K562 (cell line): ENCODE measurements around the gene ATMIN. TPM values are rescaled to one million over a fixed set of nuclear protein-coding genes. Genes with fewer than 3 reads are reported as not detected.

Source experiments
- ATAC-seq: fragments of 200-7000 bp; cut with Tn5 transposase; 3 replicates; pipeline ENCODE4 v1.9.1; 2020; ENCODE audit warnings: moderate library complexity
- BruUV-seq: library from RNA; stranded (reverse); fragments of 400-500 nt; replicated peaks from 2 replicates; lab custom pipeline; 2021; lab: Mats Ljungman, UMichigan
- CTCF ChIA-PET: fragments of 300-600 bp; formaldehyde crosslinking; extraction: SDS; loops from one replicate; lab custom pipeline; 2021; ENCODE audit warnings: low intra/inter-chr PET ratio; lab: Yijun Ruan, JAX
- POLR2A ChIA-PET: fragments of 300-600, 350-650 bp; sonication (Branson Sonifier 250); formaldehyde crosslinking; extraction: SDS; loops from one replicate; lab custom pipeline; 2021; ENCODE audit warnings: antibody characterized with exemption, inconsistent platforms; lab: Yijun Ruan, JAX
- DNase-seq, 4 experiments: peaks; one replicate each; pipeline versions ENCODE4 v3.0.0 to v3.0.0-alpha.2; 2011 to 2018; ENCODE audit warnings: low spot score in 3 of 4, mixed read lengths in 3 of 4; ENCODE audit errors: extremely low read depth in 1 of 4
- FAIRE-seq: peaks from 2 replicates; lab custom pipeline; 2011; peaks lifted over from hg19 to GRCh38; lab: Jason Lieb, UNC
- H2AFZ ChIP-seq: 2 replicates; pipeline ENCODE4 v1.6.0; 2011; ENCODE audit warnings: low read depth, low read length, control low read depth, inconsistent platforms
- H3K27ac ChIP-seq: fragments of 200-600 bp; 3 replicates; pipeline ENCODE4 v1.8.0; 2011; ENCODE audit warnings: low read depth, mild to moderate bottlenecking, control low read depth, inconsistent platforms, low read length, moderate library complexity, mixed read lengths; ENCODE audit errors: extremely low read depth
- H3K27me3 ChIP-seq, 2 experiments: fragments of 300-600 bp in 1 of 2; 2 replicates in 1 of 2; 3 replicates in 1 of 2; pipeline versions ENCODE4 v1.6.0 to v1.8.0; 2011; ENCODE audit warnings: inconsistent platforms in 2 of 2, low read length in 2 of 2, mild to moderate bottlenecking in 1 of 2, mixed read lengths in 1 of 2, moderate library complexity in 1 of 2; ENCODE audit not compliant: control insufficient read depth in 2 of 2, insufficient read depth in 2 of 2
- H3K36me3 ChIP-seq: fragments of 300-600 bp; 3 replicates; pipeline ENCODE4 v1.8.0; 2011; ENCODE audit warnings: mild to moderate bottlenecking, low read length, inconsistent platforms; ENCODE audit not compliant: control insufficient read depth, insufficient read depth
- H3K4me1 ChIP-seq, 2 experiments: fragments of 200-600 bp in 1 of 2; replicated peaks in 1 of 2; 2 replicates in 1 of 2; 3 replicates in 1 of 2; pipeline versions ENCODE4 v1.5.1 to v1.8.0; 2011; ENCODE audit warnings: inconsistent platforms in 2 of 2, low read length in 2 of 2, mild to moderate bottlenecking in 1 of 2, mixed read lengths in 1 of 2, moderate library complexity in 1 of 2; ENCODE audit not compliant: control insufficient read depth in 2 of 2, insufficient read depth in 2 of 2
- H3K4me2 ChIP-seq: 2 replicates; pipeline ENCODE4 v1.6.1; 2011; ENCODE audit warnings: low read length, control low read depth, inconsistent platforms, mixed read lengths; ENCODE audit not compliant: insufficient read depth
- H3K4me3 ChIP-seq: fragments of 200-600 bp; sonication (generic), shearing (Covaris generic); 2 replicates; pipeline ENCODE4 v1.5.1; 2016; ENCODE audit warnings: control low read depth, inconsistent platforms
- H3K79me2 ChIP-seq: fragments of 200-600 bp; 3 replicates; pipeline ENCODE4 v1.8.0; 2011; ENCODE audit warnings: low read length, inconsistent platforms; ENCODE audit not compliant: control insufficient read depth, insufficient read depth
- H3K9ac ChIP-seq, 2 experiments: 2 replicates each; pipeline versions ENCODE4 v1.6.0 to v1.6.1; 2011; ENCODE audit warnings: low read depth in 2 of 2, low read length in 2 of 2, control low read depth in 1 of 2, inconsistent platforms in 1 of 2, mild to moderate bottlenecking in 1 of 2, mixed read lengths in 1 of 2; ENCODE audit not compliant: insufficient read depth in 1 of 2
- H3K9me1 ChIP-seq: one replicate; pipeline ENCODE4 v1.6.0; 2011; ENCODE audit warnings: inconsistent platforms, mild to moderate bottlenecking, low read length, moderate library complexity; ENCODE audit not compliant: control insufficient read depth, insufficient read depth
- H3K9me3 ChIP-seq: replicated peaks from 2 replicates; pipeline ENCODE4 v1.5.1; 2011; ENCODE audit warnings: low read depth, low read length, inconsistent platforms; ENCODE audit not compliant: control insufficient read depth, insufficient read depth
- H4K20me1 ChIP-seq: replicated peaks from 2 replicates; pipeline ENCODE4 v1.6.1; 2011; ENCODE audit warnings: low read length, inconsistent platforms, mixed read lengths; ENCODE audit not compliant: control insufficient read depth, insufficient read depth
- CEBPB ChIP-seq: fragments of 450-650 bp; IDR thresholded peaks from 2 replicates; pipeline ENCODE4 v1.6.1; 2016; ENCODE audit warnings: missing genetic modification characterization, missing compliant biosample characterization
- CEBPG ChIP-seq, 3 experiments: fragments of 200-800 bp in 1 of 3; sonication (Bioruptor generic) in 1 of 3; sonication (generic) in 1 of 3; formaldehyde crosslinking in 1 of 3; IDR thresholded peaks in 2 of 3; conservative IDR thresholded peaks in 1 of 3; 2 replicates each; pipeline versions ENCODE4 v1.6.1 to v1.8.0; 2016 to 2022; ENCODE audit warnings: missing compliant biosample characterization in 2 of 3, missing genetic modification characterization in 2 of 3, mild to moderate bottlenecking in 1 of 3, missing genetic modification reagents in 1 of 3
- MAFG ChIP-seq: fragments of 450-650 bp; conservative IDR thresholded peaks from 2 replicates; pipeline ENCODE4 v1.6.1; 2016; ENCODE audit warnings: missing genetic modification characterization, missing compliant biosample characterization
- WGBS: fragments of 100-300 bp; shearing (Covaris generic); methylation state at CpG from one replicate; pipeline ENCODE4 v1.1.6; 2016; ENCODE audit warnings: low coverage, mixed read lengths; ENCODE audit not compliant: insufficient coverage; ENCODE audit errors: missing lambda C conversion rate; 5-methylcytosine and 5-hydroxymethylcytosine counted together
- in situ Hi-C: fragments of 300-500 bp; cut with MboI; formaldehyde crosslinking; loops from 4 replicates; pipeline ENCODE4 v1.15.0; 2018; ENCODE audit warnings: inconsistent platforms, mixed read lengths
- intact Hi-C: fragments of 100-400 bp; cut with micrococcal nuclease; formaldehyde crosslinking; loops from 2 replicates; pipeline ENCODE4 v1.14.2; 2022
- polyA plus RNA-seq, 8 experiments: library from polyadenylated mRNA; depleted of rRNA in 4 of 8; stranded (reverse) in 5 of 8; unstranded in 3 of 8; fragments of >200 nt; fragmentation: Nextera tagmentation in 2 of 8; fragmentation: Illumina TruSeq in 1 of 8; extraction: Ambion mirVana in 2 of 8; extraction: Trizol in 1 of 8; gene quantifications; 2 replicates each; pipeline versions ENCODE4 v1.2.1 to v1.2.3, GENCODE V29; 2011 to 2014; ENCODE audit warnings: inconsistent platforms in 1 of 8, missing spikeins in 1 of 8
- total RNA-seq, 7 experiments: library from RNA; depleted of rRNA in 6 of 7; stranded (reverse); fragments of >200 nt in 6 of 7; fragmentation: Illumina TruSeq in 2 of 7; extraction: Trizol in 2 of 7; gene quantifications; 2 replicates each; pipeline versions ENCODE4 v1.2.1 to v1.2.3, GENCODE V29; 2011 to 2021; ENCODE audit warnings: low replicate concordance in 1 of 7
- TF ChIP-seq, protein P1 (sequence below): fragments of 150-350 bp; conservative IDR thresholded peaks from 2 replicates; pipeline ENCODE4 v1.6.1; 2014; ENCODE audit warnings: low read length

The ATMIN gene
- total and polyA plus RNA-seq, 9 of the 15 experiments (the other 6 are each of a cell fraction or from before 2014, with no cell fraction given): 6.7 to 40.9 (median 23.4) TPM

DNA sequence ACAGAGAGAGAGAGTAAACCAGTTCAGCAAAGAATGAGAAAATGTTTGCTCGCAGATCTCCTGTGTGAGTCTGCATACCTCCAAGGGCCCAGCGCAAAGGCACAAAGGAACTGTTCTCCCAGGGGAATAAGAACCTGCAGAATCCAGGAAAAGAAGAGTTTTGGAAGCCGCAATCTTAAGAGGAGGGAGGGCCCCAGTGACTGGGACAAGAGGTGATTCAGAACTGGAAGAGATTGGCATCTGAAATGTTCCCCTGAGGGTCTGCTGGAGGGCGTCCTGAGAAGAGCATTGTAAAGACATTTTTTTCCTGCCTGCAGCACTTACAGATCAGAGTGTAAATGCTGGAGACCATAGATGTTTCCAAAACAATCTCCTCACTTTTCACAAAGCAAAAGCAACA, 6.1 kb downstream of the ATMIN start:
- ATAC-seq: no peak
- TF ChIP-seq, protein P1, sequence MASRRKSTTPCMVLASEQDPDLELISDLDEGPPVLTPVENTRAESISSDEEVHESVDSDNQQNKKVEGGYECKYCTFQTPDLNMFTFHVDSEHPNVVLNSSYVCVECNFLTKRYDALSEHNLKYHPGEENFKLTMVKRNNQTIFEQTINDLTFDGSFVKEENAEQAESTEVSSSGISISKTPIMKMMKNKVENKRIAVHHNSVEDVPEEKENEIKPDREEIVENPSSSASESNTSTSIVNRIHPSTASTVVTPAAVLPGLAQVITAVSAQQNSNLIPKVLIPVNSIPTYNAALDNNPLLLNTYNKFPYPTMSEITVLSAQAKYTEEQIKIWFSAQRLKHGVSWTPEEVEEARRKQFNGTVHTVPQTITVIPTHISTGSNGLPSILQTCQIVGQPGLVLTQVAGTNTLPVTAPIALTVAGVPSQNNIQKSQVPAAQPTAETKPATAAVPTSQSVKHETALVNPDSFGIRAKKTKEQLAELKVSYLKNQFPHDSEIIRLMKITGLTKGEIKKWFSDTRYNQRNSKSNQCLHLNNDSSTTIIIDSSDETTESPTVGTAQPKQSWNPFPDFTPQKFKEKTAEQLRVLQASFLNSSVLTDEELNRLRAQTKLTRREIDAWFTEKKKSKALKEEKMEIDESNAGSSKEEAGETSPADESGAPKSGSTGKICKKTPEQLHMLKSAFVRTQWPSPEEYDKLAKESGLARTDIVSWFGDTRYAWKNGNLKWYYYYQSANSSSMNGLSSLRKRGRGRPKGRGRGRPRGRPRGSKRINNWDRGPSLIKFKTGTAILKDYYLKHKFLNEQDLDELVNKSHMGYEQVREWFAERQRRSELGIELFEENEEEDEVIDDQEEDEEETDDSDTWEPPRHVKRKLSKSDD: no peak
- no peaks in the 10 kb centered on the region for H3K27me3 ChIP-seq
- no peak overlapping the region for H3K4me2 ChIP-seq
- H3K27ac ChIP-seq: no peak overlapping the region
- H3K4me1 ChIP-seq: peaks cover 0 to 7% of the 10 kb centered on the region in 2 experiments; a peak in 4 of 5 replicates
- no peak overlapping the region for H3K9ac ChIP-seq
- no peaks in the 10 kb centered on the region for H3K9me3 ChIP-seq
- H4K20me1 ChIP-seq: no peaks in the 10 kb centered on the region; the same call in 1 of the 2 replicates
- no TSS peak for BruUV-seq
- H3K4me3 ChIP-seq: no peak overlapping the region
- in situ Hi-C loops (no loop called here), intact Hi-C loops (no loop called here)
- no peak for DNase-seq
- peaks cover 20% of the 10 kb centered on the region for H3K79me2 ChIP-seq
- FAIRE-seq: no peak
- peaks cover 81% of the 10 kb centered on the region for H3K36me3 ChIP-seq
- CTCF ChIA-PET: no interaction called here
- WGBS: 88% methylated on average over 4 of the region's 4 CpGs
- no peaks in the 10 kb centered on the region for H3K9me1 ChIP-seq
- POLR2A ChIA-PET: no interaction called here
- H2AFZ ChIP-seq: no peak overlapping the region

DNA sequence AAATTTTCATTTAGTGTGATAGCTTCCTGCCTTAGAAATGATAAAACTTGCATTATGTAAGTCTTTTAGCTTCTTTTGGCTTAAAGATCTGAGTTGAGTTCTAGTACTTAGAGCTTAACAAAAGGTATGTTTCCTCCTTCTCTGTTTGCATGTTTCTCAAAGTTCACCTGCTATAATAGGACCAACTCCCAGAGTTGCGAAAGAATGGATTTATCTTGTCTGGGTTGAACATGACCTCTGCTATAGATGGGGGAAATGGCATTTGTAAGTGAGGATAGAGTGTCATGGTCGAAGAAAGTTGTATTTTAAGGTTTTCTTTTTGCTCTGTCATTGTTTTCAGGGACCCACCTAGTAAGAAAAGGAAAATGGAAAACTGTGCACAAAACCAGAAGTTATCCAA, 7.2 kb downstream of the ATMIN start:
- no peak overlapping the region for H2AFZ ChIP-seq
- BruUV-seq: no TSS peak
- H4K20me1 ChIP-seq: no peaks in the 10 kb centered on the region
- DNase-seq: no peak
- H3K79me2 ChIP-seq: peaks cover 10% of the 10 kb centered on the region
- peaks cover under 1% of the 10 kb centered on the region; the same call in 1 of the 2 replicates for H3K9me3 ChIP-seq
- H3K4me1 ChIP-seq: no peaks in the 10 kb centered on the region; a peak in 1 of 5 replicates
- peaks cover 74% of the 10 kb centered on the region for H3K36me3 ChIP-seq
- 86% methylated on average over 2 of the region's 2 CpGs for WGBS
- ChIA-PET POLR2A (interaction anchor here (0.6 to 1.0 kb wide), 2 partner anchors 10 kb away, joined by 3 read pairs; no protein-coding TSS in a partner anchor), CTCF (no interaction called here)
- no peaks in the 10 kb centered on the region for H3K9me1 ChIP-seq
- no peak for FAIRE-seq
- in situ Hi-C loops (no loop called here), intact Hi-C loops (no loop called here)
- H3K4me2 ChIP-seq: no peak overlapping the region
- ATAC-seq: no peak
- no peak overlapping the region for H3K4me3 ChIP-seq
- no peaks in the 10 kb centered on the region for H3K27me3 ChIP-seq
- H3K9ac ChIP-seq: no peak overlapping the region
- peak; percentile 68; the same call in 1 of the 2 replicates for TF ChIP-seq CEBPB (tag)
- no peak for TF ChIP-seq MAFG (tag)
- no peak for TF ChIP-seq CEBPG (CRISPR knock-in tag; IDR thresholded peaks at IDR 0.05)
- peak in 1 of 2 experiments; percentile 35; a peak in 1 of 4 replicates for TF ChIP-seq CEBPG (tag; conservative IDR thresholded peaks at IDR 0.05 in 1 of 2, IDR thresholded peaks at IDR 0.05 in 1 of 2)
- no peak overlapping the region for H3K27ac ChIP-seq
